Keratinocyte (primary cell): Measurements from ENCODE around the gene RITA1.
A peak's percentile ranks its signal among the peaks of the same experiment; 100 is the strongest.

ENCODE experiments used
- EZH2 ChIP-seq: IDR thresholded peaks from one replicate; pipeline ENCODE4 v1.6.1; 2012; ENCODE audit warnings: inconsistent platforms, mild to moderate bottlenecking, low read length, moderate library complexity
- TF ChIP-seq, protein P1 (sequence below), 3 experiments: IDR thresholded peaks in 1 of 3; conservative IDR thresholded peaks in 1 of 3; optimal IDR thresholded peaks in 1 of 3; 2 replicates in 2 of 3; 3 replicates in 1 of 3; pipeline versions ENCODE3 to v1.5.1; 2011; ENCODE audit warnings: low read length in 3 of 3, mild to moderate bottlenecking in 3 of 3, moderate library complexity in 2 of 3, control low read depth in 1 of 3, inconsistent platforms in 1 of 3; ENCODE audit not compliant: insufficient read depth in 2 of 3; ENCODE audit errors: extremely low read depth in 1 of 3

DNA sequence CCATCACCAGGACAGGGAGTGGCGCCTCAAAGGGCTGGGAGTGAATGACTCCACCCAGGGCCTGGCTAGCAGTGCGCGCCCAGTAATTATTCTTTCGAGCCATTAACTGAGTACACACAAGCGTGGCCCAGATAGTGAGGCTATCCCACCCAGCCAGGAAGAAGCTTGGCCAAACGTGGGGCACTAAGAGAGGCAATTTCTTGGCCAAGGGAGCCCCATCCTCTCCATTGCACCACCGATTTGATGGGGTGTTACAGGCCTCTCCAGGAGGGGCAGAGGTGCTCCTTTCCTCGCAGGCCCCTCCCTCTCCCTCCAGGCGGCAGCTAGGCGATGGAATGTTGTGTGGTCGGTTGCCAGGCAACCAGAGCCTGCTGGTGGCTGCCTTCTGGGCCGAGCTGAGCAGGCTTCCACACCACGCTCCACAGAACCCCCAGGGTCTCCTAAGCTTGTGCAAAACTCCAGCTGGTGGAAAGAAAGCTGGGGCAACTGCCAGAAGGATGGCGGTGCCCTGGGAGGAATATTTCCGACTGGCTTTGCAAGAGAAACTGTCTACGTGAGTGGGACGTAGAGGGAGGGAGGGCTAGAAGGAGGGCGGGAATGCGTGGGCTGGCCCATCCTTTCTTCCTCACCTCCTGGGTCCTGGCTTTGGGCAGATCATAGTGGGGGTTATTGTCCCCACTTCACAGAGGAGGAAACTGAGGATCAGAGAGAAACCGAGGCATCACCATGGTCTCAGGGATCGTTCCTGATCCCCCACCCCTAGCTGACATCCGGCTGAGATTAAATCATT, 36.0 kb upstream of the RITA1 start, which contains the start of gene CFAP73:
- TF ChIP-seq, protein P1, sequence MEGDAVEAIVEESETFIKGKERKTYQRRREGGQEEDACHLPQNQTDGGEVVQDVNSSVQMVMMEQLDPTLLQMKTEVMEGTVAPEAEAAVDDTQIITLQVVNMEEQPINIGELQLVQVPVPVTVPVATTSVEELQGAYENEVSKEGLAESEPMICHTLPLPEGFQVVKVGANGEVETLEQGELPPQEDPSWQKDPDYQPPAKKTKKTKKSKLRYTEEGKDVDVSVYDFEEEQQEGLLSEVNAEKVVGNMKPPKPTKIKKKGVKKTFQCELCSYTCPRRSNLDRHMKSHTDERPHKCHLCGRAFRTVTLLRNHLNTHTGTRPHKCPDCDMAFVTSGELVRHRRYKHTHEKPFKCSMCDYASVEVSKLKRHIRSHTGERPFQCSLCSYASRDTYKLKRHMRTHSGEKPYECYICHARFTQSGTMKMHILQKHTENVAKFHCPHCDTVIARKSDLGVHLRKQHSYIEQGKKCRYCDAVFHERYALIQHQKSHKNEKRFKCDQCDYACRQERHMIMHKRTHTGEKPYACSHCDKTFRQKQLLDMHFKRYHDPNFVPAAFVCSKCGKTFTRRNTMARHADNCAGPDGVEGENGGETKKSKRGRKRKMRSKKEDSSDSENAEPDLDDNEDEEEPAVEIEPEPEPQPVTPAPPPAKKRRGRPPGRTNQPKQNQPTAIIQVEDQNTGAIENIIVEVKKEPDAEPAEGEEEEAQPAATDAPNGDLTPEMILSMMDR (optimal IDR thresholded peaks at IDR 0.05 in 1 of 3, IDR thresholded peaks at IDR 0.05 in 1 of 3, conservative IDR thresholded peaks at IDR 0.05 in 1 of 3; ENCODE audit: extremely low read depth in 1 of 3, insufficient read depth in 2 of 3, low read length in 3 of 3) = peak in 1 of 3 experiments; percentile 16
- TF ChIP-seq EZH2 = no peak
